Right lobe of liver (tissue), 6 donors: ENCODE results near the gene TRMT6. TPM values are rescaled to one million over a fixed set of nuclear protein-coding genes. Genes with fewer than 3 reads are reported as not detected.

Experiments
- ATAC-seq, 4 donors: fragments of 200-7000 bp; cut with Tn5 transposase; one replicate each; pipeline ENCODE4 v1.9.1; 2020; ENCODE audit warnings: mild to moderate bottlenecking in 4 of 4, moderate library complexity in 4 of 4
- DNase-seq, 3 donors: peaks; one replicate each; pipeline ENCODE4 v3.0.0-alpha.2; 2020
- H3K27ac ChIP-seq, 3 donors: fragments of 200-600 bp; one replicate each; pipeline ENCODE4 v1.8.0; 2022
- H3K27me3 ChIP-seq, 2 donors: fragments of 200-600 bp; one replicate each; pipeline ENCODE4 v1.8.0; 2022
- H3K36me3 ChIP-seq, 4 donors: fragments of 200-600 bp; sonication (generic) in 1 of 4; one replicate each; pipeline versions ENCODE4 v1.5.1 to v1.8.0; 2017 to 2022; ENCODE audit warnings: control low read depth in 1 of 4
- H3K4me1 ChIP-seq, 4 donors: fragments of 200-600 bp; sonication (generic) in 1 of 4; one replicate each; pipeline versions ENCODE4 v1.5.1 to v1.8.0; 2017 to 2022; ENCODE audit warnings: control low read depth in 1 of 4
- H3K4me3 ChIP-seq, 3 donors: fragments of 200-600 bp; one replicate each; pipeline ENCODE4 v1.8.0; 2022
- H3K9me3 ChIP-seq, 4 donors: fragments of 200-600 bp; sonication (generic) in 1 of 4; one replicate each; pipeline versions ENCODE4 v1.5.1 to v1.8.0; 2017 to 2022; ENCODE audit warnings: control low read depth in 1 of 4
- POLR2A ChIP-seq: fragments of 450-650 bp; IDR thresholded peaks from one replicate; pipeline ENCODE4 v1.6.1; 2017; ENCODE audit warnings: antibody characterized with exemption, mild to moderate bottlenecking
- WGBS: methylation state at CpG from one replicate; pipeline ENCODE4 v1.1.6; 2018; ENCODE audit warnings: low coverage, low lambda C conversion rate; ENCODE audit not compliant: insufficient coverage; ENCODE audit errors: missing lambda C conversion rate; 5-methylcytosine and 5-hydroxymethylcytosine counted together
- intact Hi-C, 2 donors: fragments of 100-400 bp; cut with DNase I; formaldehyde crosslinking; loops; one replicate each; pipeline versions ENCODE4 v1.11.2 to v1.14.1; 2022
- total RNA-seq, 6 experiments: library from RNA; depleted of rRNA in 2 of 6; stranded (reverse); fragments of >200 nt in 2 of 6; fragmentation: NEBNext Ultra II Directional in 3 of 6; extraction: Animal tissue kit (Norgen Biotek cat#: 25700) in 3 of 6; gene quantifications; one replicate each; pipeline versions ENCODE4 v1.1.0 to v1.2.4, GENCODE V29; 2016 to 2023
- TF ChIP-seq, protein P1 (sequence below), 4 donors: fragments of 200-600 bp in 3 of 4; fragments of 450-650 bp in 1 of 4; IDR thresholded peaks; one replicate each; pipeline versions ENCODE4 v1.5.1 to v1.8.0; 2016 to 2022; ENCODE audit warnings: antibody characterized with exemption in 4 of 4, mild to moderate bottlenecking in 2 of 4
- donor health status: DM: no; HTN: yes; CAD: no.
- donor health status: DM: no; HTN: no; CAD: no.
- donor health status: DM: no; HTN: no; CAD: no.
- donor health status: DM: no; HTN: yes; CAD: no.
- donor health status: DM: no; HTN: yes; CAD: no.

TRMT6 gene
- total RNA-seq, 6 experiments from 2014 or later, result 2.8 to 5.8 (median 4.3) TPM

DNA sequence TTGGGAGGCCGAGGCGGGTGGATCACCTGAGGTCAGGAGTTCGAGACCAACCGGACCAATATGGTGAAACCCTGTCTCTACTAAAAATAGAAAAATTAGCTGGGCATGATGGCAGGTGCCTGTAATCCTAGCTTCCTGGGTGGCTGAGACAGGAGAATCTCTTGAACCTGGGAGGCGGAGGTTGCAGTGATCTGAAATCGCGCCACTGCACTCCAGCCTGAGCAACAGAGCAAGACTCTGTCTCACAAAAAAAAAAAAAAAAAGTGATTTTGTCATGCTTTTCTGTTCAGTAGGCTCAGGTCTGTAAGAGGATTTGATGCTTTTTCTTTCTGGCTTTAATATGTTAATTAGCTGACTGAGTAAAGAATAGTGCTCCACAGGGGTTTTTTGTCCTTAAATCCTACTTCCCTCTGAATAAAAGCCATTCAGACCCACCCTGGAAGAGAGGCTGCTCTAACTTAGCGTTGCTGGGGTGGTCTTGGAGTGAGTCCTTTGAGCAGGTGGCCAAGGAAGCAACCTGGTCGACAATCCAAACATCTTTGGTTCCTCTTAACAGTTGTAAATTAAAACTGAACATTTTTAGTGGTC is 19.1 kb upstream of the TRMT6 start:
- Histone ChIP-seq H3K27me3 (no peaks in the 10 kb centered on the region), H3K9me3 (no peaks in the 10 kb centered on the region), H3K36me3 (peaks cover 0 to 7% (median 3%) of the 10 kb centered on the region in 4 donors), H3K27ac (no peak overlapping the region), H3K4me1 (no peaks in the 10 kb centered on the region), H3K4me3 (no peak overlapping the region)
- TF ChIP-seq, protein P1, sequence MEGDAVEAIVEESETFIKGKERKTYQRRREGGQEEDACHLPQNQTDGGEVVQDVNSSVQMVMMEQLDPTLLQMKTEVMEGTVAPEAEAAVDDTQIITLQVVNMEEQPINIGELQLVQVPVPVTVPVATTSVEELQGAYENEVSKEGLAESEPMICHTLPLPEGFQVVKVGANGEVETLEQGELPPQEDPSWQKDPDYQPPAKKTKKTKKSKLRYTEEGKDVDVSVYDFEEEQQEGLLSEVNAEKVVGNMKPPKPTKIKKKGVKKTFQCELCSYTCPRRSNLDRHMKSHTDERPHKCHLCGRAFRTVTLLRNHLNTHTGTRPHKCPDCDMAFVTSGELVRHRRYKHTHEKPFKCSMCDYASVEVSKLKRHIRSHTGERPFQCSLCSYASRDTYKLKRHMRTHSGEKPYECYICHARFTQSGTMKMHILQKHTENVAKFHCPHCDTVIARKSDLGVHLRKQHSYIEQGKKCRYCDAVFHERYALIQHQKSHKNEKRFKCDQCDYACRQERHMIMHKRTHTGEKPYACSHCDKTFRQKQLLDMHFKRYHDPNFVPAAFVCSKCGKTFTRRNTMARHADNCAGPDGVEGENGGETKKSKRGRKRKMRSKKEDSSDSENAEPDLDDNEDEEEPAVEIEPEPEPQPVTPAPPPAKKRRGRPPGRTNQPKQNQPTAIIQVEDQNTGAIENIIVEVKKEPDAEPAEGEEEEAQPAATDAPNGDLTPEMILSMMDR (IDR thresholded peaks at IDR 0.05), result no peak
- no peak for TF ChIP-seq POLR2A
- WGBS, result 81% methylated on average over 8 of the region's 9 CpGs
- DNase-seq, result no peak
- no peak for ATAC-seq
- intact Hi-C loops, result no loop called here

DNA sequence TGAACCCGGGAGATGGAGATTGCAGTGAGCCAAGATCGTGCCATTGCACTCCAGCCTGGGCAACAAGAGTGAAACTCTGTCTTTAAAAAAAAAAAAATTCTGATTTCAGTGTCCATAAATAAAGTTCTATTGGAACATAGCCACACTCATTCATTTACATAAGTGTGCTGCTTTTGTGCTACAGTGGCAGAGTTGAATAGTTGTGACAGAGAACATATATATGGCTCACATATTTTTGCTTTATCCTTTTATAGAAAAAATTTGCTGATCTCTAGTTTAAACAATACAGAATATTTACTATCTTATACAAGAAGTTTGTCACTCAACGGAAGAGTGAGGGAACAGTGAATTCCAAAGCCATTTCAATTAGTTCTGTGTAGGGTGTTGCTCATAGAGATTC is 18.1 kb upstream of the TRMT6 start:
- H3K36me3 ChIP-seq, result peaks cover 0 to 7% (median 3%) of the 10 kb centered on the region in 4 donors
- intact Hi-C loops, result no loop called here
- ATAC-seq, result no peak

DNA sequence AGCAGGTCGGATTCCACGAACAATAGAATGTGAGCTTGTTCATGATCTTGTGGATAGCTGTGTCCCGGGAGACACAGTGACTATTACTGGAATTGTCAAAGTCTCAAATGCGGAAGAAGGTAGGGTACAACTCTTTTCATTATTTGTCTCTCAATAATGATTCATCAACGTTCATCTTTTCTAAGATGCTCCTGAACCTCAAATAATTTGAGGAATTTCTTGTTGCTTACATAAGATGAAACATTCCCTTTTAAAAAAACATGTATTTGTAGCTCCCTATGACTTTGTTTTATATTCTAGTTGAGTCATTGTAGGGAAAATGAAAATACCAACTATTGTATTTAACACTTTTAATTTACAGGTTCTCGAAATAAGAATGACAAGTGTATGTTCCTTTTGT is 17.1 kb upstream of the TRMT6 start:
- peaks cover 0 to 7% (median 3%) of the 10 kb centered on the region in 4 donors for H3K36me3 ChIP-seq
- intact Hi-C loops, result no loop called here
- 97% methylated on average over 6 of the region's 6 CpGs for WGBS

More for the DNA sequence above, 18.1 kb upstream of the TRMT6 start:
- no peak for DNase-seq
- TF ChIP-seq, protein P1 (IDR thresholded peaks at IDR 0.05), result no peak
- no peak for TF ChIP-seq POLR2A
- Histone ChIP-seq H3K4me3 (no peak overlapping the region), H3K4me1 (no peaks in the 10 kb centered on the region), H3K9me3 (no peaks in the 10 kb centered on the region), H3K27me3 (no peaks in the 10 kb centered on the region), H3K27ac (no peak overlapping the region)
- 90% methylated on average over 2 of the region's 3 CpGs for WGBS

DNA sequence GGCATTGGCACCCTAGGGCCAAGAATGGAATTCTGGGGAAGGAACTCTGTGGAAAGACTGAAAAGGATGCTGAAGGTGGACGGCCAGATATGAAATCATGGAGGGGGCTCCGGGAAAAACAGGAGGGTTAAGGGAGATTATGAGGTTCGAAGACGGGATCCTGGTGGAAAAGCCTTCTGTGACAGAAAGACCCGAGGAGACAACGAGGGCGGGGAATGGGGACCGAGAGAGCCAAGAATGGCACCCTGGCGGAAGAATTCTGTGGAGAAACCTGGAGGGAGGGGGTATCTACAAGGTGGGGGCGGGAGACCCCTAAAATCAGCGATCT is 426 bp downstream of the TRMT6 start:
- TF ChIP-seq, protein P1 (IDR thresholded peaks at IDR 0.05), result no peak
- no peak for TF ChIP-seq POLR2A
- Histone ChIP-seq H3K36me3 (peaks cover 0 to 23% (median 8%) of the 10 kb centered on the region in 4 donors), H3K27me3 (no peaks in the 10 kb centered on the region), H3K4me3 (peak overlapping the region; percentile 86 to 98 (median 93)), H3K9me3 (no peaks in the 10 kb centered on the region), H3K27ac (peak overlapping the region in 1 of 3 donors; percentile 31), H3K4me1 (peaks cover 0 to 15% (median 2%) of the 10 kb centered on the region in 4 donors)
- WGBS, result under 1% methylated on average over 10 of the region's 11 CpGs
- intact Hi-C loops, result no loop called here
- ATAC-seq, result no peak
- no peak for DNase-seq

More for the DNA sequence above, 17.1 kb upstream of the TRMT6 start:
- H3K4me1 ChIP-seq, result no peaks in the 10 kb centered on the region
- H3K27ac ChIP-seq, result no peak overlapping the region
- no peaks in the 10 kb centered on the region for H3K27me3 ChIP-seq
- DNase-seq, result no peak
- no peak for ATAC-seq
- H3K9me3 ChIP-seq, result no peaks in the 10 kb centered on the region
- no peak overlapping the region for H3K4me3 ChIP-seq
- no peak for TF ChIP-seq POLR2A
- TF ChIP-seq, protein P1 (IDR thresholded peaks at IDR 0.05), result no peak
